Measurements from ENCODE around the gene MYO3B.

GRCh38 chr2:170145675-170146432 lies 32.1 kb upstream of the MYO3B start:
- TF ChIP-seq CTCF (IDR thresholded peaks at IDR 0.05; ENCODE audit: low read length) (no peak), EZH2 (optimal IDR thresholded peaks at IDR 0.05; ENCODE audit: low read depth, low read length) (no peak), EZH2phosphoT487 (IDR thresholded peaks at IDR 0.05; ENCODE audit: low read length) (no peak)
